Right atrium auricular region (tissue), 2 donors: ENCODE results near the gene WDR27. TPM values are rescaled to one million over a fixed set of nuclear protein-coding genes. Genes with fewer than 3 reads are reported as not detected.
"Not testable (repeated sequence)": the region's sequence is repeated elsewhere in the genome, so short reads cannot be mapped to it uniquely, and the experiment has no call there.

Experiments used
- DNase-seq: peaks from one replicate; pipeline ENCODE4 v3.0.0-alpha.2; 2019; ENCODE audit warnings: low spot score
- H3K27ac ChIP-seq, 2 donors: fragments of 200-600 bp; sonication (generic); 1 replicate in 1 of 2; 2 replicates in 1 of 2; pipeline ENCODE4 v1.5.1; 2016 to 2019
- H3K27me3 ChIP-seq, 2 donors: fragments of 200-600 bp; sonication (generic); one replicate each; pipeline versions ENCODE4 v1.5.1 to v1.6.0; 2017 to 2019
- H3K36me3 ChIP-seq: fragments of 200-600 bp; sonication (generic); one replicate; pipeline ENCODE4 v1.5.1; 2016
- H3K4me1 ChIP-seq, 2 donors: fragments of 200-600 bp; sonication (generic); one replicate each; pipeline versions ENCODE4 v1.5.1 to v1.6.0; 2017 to 2019
- H3K4me3 ChIP-seq, 2 donors: fragments of 200-600 bp; sonication (generic); 1 replicate in 1 of 2; 2 replicates in 1 of 2; pipeline ENCODE4 v1.5.1; 2017 to 2019; ENCODE audit warnings: mild to moderate bottlenecking in 1 of 2, moderate library complexity in 1 of 2
- H3K9me3 ChIP-seq, 2 donors: fragments of 200-600 bp; sonication (generic); one replicate each; pipeline ENCODE4 v1.5.1; 2019
- total RNA-seq, 2 donors: library from RNA; depleted of rRNA; stranded (reverse); fragments of >200 nt; gene quantifications; one replicate each; pipeline ENCODE4 v1.1.0, GENCODE V29; 2016
- TF ChIP-seq, protein P1 (sequence below), 2 donors: fragments of 200-600 bp; sonication (generic); IDR thresholded peaks; one replicate each; pipeline ENCODE4 v1.5.1; 2019; ENCODE audit warnings: antibody characterized with exemption in 2 of 2

The WDR27 gene
- total RNA-seq, 2 donors from 2014 or later = 3.5 to 4.7 TPM

DNA sequence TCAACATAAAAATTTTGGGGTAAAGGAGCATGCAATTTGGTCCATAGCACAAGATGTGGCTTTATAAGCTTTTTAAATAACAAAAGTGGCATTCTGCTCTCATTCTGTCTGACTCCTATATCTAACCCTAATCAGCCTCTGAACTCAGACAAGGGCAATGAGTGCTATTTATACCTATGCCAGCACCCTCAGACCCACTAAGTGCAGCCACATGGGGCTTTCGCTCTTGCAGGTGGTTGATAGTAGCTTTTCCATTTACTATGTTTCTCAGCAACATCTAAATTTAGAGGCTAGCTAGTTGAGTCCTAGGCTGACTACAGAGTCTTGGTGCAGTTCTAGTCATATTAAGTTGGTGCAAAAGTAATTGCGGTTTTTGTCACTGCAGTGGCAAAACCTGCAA, 231.0 kb downstream of the WDR27 start:
- Histone ChIP-seq H3K36me3 (no peaks in the 10 kb centered on the region), H3K27ac (no peak overlapping the region), H3K4me3 (no peak overlapping the region), H3K4me1 (no peaks in the 10 kb centered on the region), H3K27me3 (no peaks in the 10 kb centered on the region), H3K9me3 (peaks cover 0 to 22% of the 10 kb centered on the region in 2 donors)
- TF ChIP-seq, protein P1, sequence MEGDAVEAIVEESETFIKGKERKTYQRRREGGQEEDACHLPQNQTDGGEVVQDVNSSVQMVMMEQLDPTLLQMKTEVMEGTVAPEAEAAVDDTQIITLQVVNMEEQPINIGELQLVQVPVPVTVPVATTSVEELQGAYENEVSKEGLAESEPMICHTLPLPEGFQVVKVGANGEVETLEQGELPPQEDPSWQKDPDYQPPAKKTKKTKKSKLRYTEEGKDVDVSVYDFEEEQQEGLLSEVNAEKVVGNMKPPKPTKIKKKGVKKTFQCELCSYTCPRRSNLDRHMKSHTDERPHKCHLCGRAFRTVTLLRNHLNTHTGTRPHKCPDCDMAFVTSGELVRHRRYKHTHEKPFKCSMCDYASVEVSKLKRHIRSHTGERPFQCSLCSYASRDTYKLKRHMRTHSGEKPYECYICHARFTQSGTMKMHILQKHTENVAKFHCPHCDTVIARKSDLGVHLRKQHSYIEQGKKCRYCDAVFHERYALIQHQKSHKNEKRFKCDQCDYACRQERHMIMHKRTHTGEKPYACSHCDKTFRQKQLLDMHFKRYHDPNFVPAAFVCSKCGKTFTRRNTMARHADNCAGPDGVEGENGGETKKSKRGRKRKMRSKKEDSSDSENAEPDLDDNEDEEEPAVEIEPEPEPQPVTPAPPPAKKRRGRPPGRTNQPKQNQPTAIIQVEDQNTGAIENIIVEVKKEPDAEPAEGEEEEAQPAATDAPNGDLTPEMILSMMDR (IDR thresholded peaks at IDR 0.05) = no peak
- no peak for DNase-seq

DNA sequence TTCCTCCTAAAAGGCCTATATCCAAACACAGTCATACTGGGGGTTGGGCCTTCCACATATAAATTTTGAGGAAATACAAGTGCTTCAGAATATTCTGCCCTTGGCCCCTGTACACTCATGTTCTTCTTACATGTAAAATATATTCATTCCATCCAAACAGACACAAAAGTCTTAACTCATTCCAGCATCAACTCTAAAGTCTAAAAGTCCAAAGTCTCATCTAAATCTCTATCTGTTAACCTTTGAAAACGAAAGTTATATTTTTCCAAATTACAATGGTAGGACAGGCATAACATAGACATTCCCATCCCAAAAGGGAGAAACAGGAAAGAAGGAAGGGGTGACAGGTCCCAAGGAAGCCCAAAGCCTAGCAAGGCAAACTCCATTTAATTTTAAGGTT, 232.8 kb downstream of the WDR27 start:
- no peaks in the 10 kb centered on the region for H3K4me1 ChIP-seq
- TF ChIP-seq, protein P1 (IDR thresholded peaks at IDR 0.05) = no peak
- DNase-seq = no peak
- no peak overlapping the region for H3K27ac ChIP-seq
- H3K4me3 ChIP-seq = no peak overlapping the region
- no peaks in the 10 kb centered on the region for H3K27me3 ChIP-seq
- peaks cover 0 to 5% of the 10 kb centered on the region in 2 donors for H3K9me3 ChIP-seq
- no peaks in the 10 kb centered on the region for H3K36me3 ChIP-seq

DNA sequence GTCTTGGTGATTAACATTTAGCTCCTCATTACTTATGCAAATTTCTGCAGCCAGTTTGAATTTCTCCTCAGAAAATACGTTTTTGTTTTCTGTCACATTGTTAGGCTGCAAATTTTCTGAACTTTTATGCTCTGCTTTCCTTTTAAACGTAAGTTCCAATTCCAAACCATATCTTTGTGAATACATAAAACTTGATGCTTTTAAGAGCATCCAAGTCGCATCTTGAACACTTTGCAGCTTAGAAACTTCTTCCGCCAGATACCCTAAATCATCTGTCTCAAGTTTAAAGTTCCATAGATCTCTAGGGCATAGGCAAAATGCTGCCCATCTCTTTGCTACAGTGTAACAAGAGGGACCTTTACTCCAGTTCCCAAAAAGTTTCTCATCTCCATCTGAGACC, 234.1 kb downstream of the WDR27 start:
- not testable (repeated sequence) for H3K36me3 ChIP-seq, H3K4me3 ChIP-seq, H3K27me3 ChIP-seq, DNase-seq, H3K9me3 ChIP-seq, H3K4me1 ChIP-seq, H3K27ac ChIP-seq

DNA sequence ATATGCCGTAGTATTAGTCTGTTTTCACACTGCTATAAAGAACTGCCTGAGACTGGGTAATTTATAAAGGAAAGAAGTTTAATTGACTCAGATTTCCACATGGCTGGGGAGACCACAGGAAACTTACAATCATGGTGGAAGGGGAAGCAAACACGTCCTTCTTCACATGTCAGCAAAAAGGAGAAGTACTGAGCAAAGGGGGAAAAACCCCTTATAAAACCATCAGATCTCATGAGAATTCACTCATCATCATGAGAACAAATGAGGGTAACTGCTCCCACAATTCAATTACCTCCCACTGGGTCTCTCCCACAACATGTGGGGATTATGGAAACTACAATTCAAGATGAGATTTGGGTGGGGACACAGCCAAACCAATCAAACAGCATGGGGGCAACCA, 235.6 kb downstream of the WDR27 start:
- not testable (repeated sequence) for DNase-seq, H3K4me1 ChIP-seq, H3K36me3 ChIP-seq, H3K27me3 ChIP-seq, H3K27ac ChIP-seq, H3K4me3 ChIP-seq, H3K9me3 ChIP-seq

DNA sequence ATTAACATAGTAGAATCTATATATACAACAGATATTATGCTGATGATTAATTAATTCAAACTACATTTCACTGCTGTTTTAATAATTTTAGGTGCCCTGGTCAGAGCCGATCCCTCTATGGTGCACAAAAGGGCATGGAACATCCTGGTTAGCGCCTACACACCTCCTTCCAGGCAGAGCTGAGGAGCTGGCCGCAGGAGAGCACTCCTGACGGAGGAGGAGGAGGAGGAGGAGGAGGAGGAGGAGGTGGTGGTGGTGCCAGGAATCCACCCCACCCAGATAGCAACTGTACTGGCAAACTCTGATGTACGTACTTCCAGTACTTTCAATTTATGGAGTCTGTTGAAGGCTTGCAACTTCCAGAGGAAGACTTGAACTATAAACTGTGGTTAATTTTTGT, 244.1 kb downstream of the WDR27 start:
- TF ChIP-seq, protein P1 (IDR thresholded peaks at IDR 0.05) = no peak

DNA sequence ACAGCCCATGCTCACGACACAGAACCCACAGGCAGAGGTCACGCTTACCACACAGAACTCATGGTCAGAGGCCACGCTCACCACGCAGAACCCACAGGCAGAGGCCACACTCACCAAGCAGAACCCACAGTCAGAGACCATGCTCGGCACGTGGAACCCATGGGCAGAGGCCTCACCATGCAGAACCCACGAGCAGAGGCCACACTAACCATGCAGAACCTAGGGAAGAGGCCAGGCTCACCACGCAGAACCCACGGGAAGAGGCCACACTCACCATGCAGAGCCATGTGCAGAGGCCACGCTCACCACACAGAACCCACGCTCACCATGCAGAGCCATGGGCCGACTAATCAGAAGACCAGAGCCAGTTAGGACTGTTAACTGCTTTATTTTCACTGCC, 245.0 kb downstream of the WDR27 start:
- no peak for DNase-seq
- no peaks in the 10 kb centered on the region for H3K36me3 ChIP-seq
- H3K4me3 ChIP-seq = no peak overlapping the region
- no peaks in the 10 kb centered on the region for H3K27me3 ChIP-seq
- H3K4me1 ChIP-seq = no peaks in the 10 kb centered on the region
- TF ChIP-seq, protein P1 (IDR thresholded peaks at IDR 0.05) = no peak
- H3K27ac ChIP-seq = no peak overlapping the region
- peaks cover 0 to 11% of the 10 kb centered on the region in 2 donors for H3K9me3 ChIP-seq

More for the DNA sequence above, 244.1 kb downstream of the WDR27 start:
- Histone ChIP-seq H3K4me3 (no peak overlapping the region), H3K4me1 (no peaks in the 10 kb centered on the region), H3K27ac (no peak overlapping the region), H3K36me3 (no peaks in the 10 kb centered on the region), H3K9me3 (peaks cover 0 to 11% of the 10 kb centered on the region in 2 donors), H3K27me3 (no peaks in the 10 kb centered on the region)
- DNase-seq = no peak

DNA sequence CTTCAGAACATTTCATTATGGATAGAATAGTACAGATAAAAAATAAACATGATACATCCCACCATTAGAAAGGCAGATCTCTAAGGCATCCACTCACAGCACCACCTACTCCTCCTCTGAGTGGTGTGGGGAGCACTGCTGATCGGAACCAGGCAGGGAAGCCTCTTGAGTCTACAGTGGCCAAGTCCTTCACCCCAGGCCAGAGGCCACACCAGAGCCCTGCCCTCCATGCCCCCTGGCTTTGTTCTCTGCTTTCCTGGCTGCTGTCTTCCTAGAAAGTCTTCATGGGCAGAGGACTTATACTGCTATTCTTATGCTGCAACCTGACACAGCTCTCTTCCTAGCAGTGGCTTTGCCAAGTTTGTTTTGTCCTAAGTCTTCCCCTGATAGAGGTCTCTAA, 246.4 kb downstream of the WDR27 start:
- peaks cover 0 to 4% of the 10 kb centered on the region in 2 donors for H3K4me1 ChIP-seq
- H3K9me3 ChIP-seq = peaks cover 0 to 11% of the 10 kb centered on the region in 2 donors
- TF ChIP-seq, protein P1 (IDR thresholded peaks at IDR 0.05) = no peak
- no peaks in the 10 kb centered on the region for H3K36me3 ChIP-seq
- no peak overlapping the region for H3K27ac ChIP-seq
- H3K27me3 ChIP-seq = no peaks in the 10 kb centered on the region
- no peak for DNase-seq
- no peak overlapping the region for H3K4me3 ChIP-seq
